GM19372 (cell line): ENCODE results near the gene NPEPPS.

Source experiments
- ATAC-seq: cut with Tn5 transposase; IDR thresholded peaks from one replicate; pipeline ENCODE4 v1.9.1; 2021; ENCODE audit warnings: mild to moderate bottlenecking, low read depth, moderate library complexity; ENCODE audit not compliant: unreplicated experiment

The NPEPPS gene

DNA sequence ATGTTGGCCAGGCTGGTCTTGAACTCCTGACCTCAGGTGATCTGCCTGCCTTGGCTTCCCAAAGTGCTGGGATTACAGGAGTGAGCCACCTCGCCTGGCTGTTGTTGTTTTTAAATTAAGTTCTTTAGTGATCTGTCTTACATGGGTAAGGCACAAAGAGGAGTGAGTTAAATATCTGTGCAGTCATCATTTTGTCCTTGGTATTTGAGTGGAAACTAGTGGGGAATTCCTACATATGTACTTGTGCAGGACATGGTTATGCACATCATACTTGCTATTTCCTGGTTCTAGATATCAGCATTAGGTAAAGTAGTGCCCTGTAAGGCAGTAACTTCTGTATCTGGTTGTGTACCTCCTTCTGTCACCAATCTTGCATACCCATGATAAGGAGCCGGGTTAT lies 122.5 kb downstream of the NPEPPS start:
- no peak for ATAC-seq

DNA sequence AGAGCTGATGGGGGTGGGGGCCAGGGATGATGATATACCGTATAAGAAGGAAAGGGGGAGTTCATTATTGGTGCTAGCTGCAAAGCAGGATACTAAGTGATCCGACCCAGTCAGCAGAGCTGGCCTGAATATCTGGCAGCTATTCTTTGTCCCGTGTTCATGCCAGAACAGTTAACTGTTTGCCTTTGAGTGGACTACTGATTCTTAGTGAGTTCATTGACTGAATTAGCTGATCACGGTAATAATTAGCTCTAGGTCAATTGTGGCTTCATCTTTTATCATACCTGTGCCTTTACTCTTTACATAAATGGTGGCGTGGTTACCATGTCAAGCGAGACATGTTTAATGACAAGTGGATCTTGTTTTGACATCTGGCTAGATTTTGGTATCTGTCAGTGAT lies 124.1 kb downstream of the NPEPPS start:
- ATAC-seq = no peak

GRCh38 chr17:47660064-47660492 lies 129.2 kb downstream of the NPEPPS start:
- peak; percentile 53 for ATAC-seq

DNA sequence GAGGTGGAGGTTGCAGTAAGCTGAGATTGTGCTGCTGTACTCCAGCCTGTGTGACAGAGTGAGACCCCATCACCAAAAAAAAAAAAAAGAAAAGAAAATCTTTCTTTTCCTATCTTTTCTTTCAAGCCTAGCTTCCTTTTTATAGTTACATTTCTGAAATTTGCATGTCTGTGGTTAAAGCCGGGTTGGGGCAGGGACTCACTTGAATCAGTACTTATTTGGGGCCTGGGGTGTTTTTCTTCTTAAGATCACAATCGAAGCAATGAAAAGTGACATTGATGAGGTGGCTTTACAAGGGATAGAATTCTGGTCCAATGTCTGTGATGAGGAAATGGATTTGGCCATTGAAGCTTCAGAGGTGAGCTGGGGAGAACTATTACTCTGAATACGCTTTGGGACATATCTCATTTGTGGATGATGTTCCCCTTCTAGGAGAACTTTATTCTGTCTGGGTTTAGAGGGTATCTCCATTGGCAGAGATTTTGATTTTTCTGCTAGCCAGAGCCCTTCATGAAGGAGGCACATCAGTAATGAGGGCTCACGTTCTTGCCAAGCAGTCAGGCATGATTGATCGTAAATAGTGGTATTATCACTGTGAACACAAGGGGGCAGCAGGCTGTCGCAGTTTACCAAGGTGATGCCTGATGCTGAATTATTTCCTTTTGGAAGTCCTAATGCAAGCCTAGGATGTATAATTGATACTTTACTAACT lies 133.2 kb downstream of the NPEPPS start:
- ATAC-seq = no peak

GRCh38 chr17:47664624-47664941 lies 133.7 kb downstream of the NPEPPS start:
- no peak for ATAC-seq

DNA sequence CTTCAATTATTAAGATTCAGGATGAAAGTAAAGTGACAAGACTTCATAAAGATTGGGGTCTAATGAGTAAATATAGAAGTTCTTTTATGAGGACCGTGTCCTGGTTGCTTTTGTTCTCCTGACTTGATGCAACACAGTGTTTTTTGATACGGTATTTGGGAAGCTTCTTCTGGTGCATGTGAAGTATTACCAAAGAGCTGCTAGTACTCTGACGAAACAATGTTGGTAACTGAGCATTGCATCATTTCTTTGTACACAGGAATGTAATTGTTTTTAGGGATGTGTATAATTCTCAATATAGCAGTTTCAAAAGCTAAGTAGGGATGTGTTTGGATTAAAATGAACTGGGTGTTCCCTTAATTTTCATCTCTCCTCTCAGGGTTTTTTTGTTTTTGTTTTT lies 134.7 kb downstream of the NPEPPS start:
- ATAC-seq = no peak

DNA sequence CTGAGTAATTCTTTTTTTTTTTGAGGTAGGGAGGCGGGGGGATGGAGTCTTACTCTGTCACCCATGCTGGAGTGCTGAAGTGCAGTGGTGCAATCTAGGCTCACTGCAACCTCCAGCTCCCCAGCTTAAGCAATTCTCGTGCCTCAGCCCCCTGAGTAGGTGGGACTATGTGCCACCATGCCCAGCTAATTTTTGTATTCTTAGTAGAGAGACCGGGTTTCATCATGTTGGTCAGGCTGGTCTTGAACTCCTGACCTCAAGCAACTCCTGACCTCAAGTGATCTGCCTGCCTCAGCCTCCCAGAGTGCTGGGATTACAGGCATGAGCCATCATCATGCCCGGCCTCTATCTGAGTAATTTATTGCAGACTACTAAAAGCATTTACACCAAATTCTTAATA lies 138.2 kb downstream of the NPEPPS start:
- ATAC-seq = no peak

DNA sequence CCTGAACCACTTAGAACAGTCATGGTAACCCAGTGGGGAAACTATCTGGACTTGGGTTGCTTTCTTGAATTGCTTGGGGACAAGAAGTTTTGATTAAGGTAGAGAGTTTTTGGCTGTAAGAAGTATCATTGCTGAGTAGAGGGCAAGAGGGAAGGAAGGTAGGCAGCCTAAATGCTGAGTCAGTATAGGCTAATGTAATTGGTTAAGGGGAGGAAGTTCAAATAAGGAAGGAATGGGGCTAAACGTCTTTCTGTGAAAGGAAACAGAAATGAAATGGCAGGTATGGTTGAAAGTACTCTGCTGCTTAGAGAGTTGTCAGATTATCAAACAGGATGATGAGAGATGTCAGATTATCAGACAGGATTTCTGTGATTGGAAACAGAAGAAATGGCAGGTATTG lies 139.2 kb downstream of the NPEPPS start:
- no peak for ATAC-seq
